ENCODE measurements around the gene KRTAP13-3.

Gene KRTAP13-3

DNA sequence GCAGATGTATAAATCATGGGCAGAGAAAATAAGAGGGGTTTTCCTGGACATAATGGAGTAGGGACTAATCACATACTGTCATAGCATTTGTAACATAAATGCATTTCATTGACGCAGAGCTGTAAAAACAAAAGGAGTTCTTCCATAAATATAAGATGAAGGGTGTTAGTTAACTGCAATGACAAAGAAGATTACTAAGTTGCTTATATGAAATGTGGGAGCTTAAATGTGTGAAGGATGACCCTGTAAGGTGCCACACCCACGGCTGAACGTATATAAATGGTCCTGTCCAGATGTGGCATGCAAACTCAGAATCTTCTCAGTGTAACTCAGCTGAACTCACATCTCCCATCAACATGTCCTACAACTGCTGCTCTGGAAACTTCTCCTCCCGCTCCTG is 30.0 kb downstream of the KRTAP13-3 start, which contains the start of gene KRTAP13-1:
Gene KRTAP13-1, plus strand, starts transcription at position 301 of the 400 bp plus-strand sequence. Its CDS starts 56 bp downstream, at position 357.
- Histone ChIP-seq H3K9me2 (replicated peaks; ENCODE audit: control insufficient read depth, low read length) (no peaks in the 10 kb centered on the region), H3F3A (ENCODE audit: control insufficient read depth, insufficient read depth) (no peaks in the 10 kb centered on the region), H3K27ac (ENCODE audit: low read depth, low read length) (no peak within 1 kb of the TSS), H3K9me3 (ENCODE audit: control insufficient read depth, insufficient read depth, low read length) (no peaks in the 10 kb centered on the region), H3K4me3 (ENCODE audit: low read length) (no peak within 1 kb of the TSS), H4K20me1 (ENCODE audit: control insufficient read depth, insufficient read depth, low read depth, low read length) (no peaks in the 10 kb centered on the region), H3K27me3 (ENCODE audit: control insufficient read depth, low read length) (no peaks in the 10 kb centered on the region), H3K4me1 (ENCODE audit: control insufficient read depth, low read length) (no peaks in the 10 kb centered on the region), H3K36me3 (ENCODE audit: control insufficient read depth, low read length) (no peaks in the 10 kb centered on the region), H3K4me2 (ENCODE audit: low read length) (no peak within 1 kb of the TSS), H3K79me2 (ENCODE audit: control insufficient read depth, low read length) (no peaks in the 10 kb centered on the region)
- TF ChIP-seq, protein P1, sequence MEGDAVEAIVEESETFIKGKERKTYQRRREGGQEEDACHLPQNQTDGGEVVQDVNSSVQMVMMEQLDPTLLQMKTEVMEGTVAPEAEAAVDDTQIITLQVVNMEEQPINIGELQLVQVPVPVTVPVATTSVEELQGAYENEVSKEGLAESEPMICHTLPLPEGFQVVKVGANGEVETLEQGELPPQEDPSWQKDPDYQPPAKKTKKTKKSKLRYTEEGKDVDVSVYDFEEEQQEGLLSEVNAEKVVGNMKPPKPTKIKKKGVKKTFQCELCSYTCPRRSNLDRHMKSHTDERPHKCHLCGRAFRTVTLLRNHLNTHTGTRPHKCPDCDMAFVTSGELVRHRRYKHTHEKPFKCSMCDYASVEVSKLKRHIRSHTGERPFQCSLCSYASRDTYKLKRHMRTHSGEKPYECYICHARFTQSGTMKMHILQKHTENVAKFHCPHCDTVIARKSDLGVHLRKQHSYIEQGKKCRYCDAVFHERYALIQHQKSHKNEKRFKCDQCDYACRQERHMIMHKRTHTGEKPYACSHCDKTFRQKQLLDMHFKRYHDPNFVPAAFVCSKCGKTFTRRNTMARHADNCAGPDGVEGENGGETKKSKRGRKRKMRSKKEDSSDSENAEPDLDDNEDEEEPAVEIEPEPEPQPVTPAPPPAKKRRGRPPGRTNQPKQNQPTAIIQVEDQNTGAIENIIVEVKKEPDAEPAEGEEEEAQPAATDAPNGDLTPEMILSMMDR (IDR thresholded peaks at IDR 0.05; ENCODE audit: low read depth, low read length, poor library complexity, severe bottlenecking) = no peak
- no peak for TF ChIP-seq EZH2phosphoT487 (IDR thresholded peaks at IDR 0.05; ENCODE audit: borderline replicate concordance, low read length)

DNA sequence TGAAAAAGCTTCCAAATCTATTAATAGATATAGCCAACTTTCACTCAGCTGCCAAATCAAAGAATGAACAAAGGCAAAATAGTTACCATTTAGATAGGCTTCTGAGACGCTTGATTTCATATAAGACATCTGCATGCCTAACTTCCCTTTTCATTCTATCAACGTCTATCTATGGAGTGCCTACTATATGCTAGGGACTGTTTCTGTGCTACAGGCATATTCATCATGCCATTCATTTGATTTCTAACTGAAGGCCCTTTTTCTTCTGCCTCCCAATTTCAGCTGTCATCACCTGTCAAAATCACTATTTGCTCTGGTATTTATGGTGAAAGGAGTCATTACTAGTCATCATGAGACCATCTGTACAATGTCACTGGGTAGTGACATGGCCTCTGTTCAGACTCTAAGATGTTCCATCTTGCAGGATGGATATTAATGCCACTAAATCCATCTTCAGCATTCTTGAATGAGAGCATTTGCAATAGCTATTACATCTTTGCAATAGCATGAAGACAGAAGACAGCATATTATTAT is 34.2 kb downstream of the KRTAP13-3 start:
- H3K79me2 ChIP-seq (ENCODE audit: control insufficient read depth, low read length) = no peaks in the 10 kb centered on the region
- no peaks in the 10 kb centered on the region for H3K9me3 ChIP-seq (ENCODE audit: control insufficient read depth, insufficient read depth, low read length)
- no peaks in the 10 kb centered on the region for H3K9me2 ChIP-seq (replicated peaks; ENCODE audit: control insufficient read depth, low read length)
- H3K36me3 ChIP-seq (ENCODE audit: control insufficient read depth, low read length) = no peaks in the 10 kb centered on the region
- H3F3A ChIP-seq (ENCODE audit: control insufficient read depth, insufficient read depth) = no peaks in the 10 kb centered on the region
- H4K20me1 ChIP-seq (ENCODE audit: control insufficient read depth, insufficient read depth, low read depth, low read length) = no peaks in the 10 kb centered on the region
- H3K27ac ChIP-seq (ENCODE audit: low read depth, low read length) = no peak overlapping the region
- H3K4me3 ChIP-seq (ENCODE audit: low read length) = no peak overlapping the region
- no peaks in the 10 kb centered on the region for H3K4me1 ChIP-seq (ENCODE audit: control insufficient read depth, low read length)
- no peak for TF ChIP-seq EZH2phosphoT487 (IDR thresholded peaks at IDR 0.05; ENCODE audit: borderline replicate concordance, low read length)
- TF ChIP-seq, protein P1 (IDR thresholded peaks at IDR 0.05; ENCODE audit: low read depth, low read length, poor library complexity, severe bottlenecking) = no peak
- H3K27me3 ChIP-seq (ENCODE audit: control insufficient read depth, low read length) = no peaks in the 10 kb centered on the region
- no peak overlapping the region for H3K4me2 ChIP-seq (ENCODE audit: low read length)

DNA sequence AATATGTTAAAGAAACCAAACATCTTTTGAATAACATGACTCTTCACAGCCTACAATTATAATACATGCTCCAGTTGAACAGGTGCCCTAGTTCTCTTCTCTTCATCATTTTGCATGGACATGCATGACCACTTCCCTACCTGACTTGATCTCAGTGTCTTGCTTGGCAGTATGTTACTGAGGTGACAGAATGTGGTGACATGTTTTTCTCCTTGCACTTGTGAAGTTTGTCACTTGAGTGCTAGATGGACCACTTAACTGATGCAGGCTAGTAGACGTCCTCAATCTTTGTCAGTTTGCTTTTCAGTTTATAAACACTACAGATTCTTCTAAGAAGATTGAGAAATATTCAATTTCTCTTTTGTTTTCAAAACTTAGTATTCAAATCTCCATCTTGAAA is 43.5 kb downstream of the KRTAP13-3 start:
- H3K9me2 ChIP-seq (replicated peaks; ENCODE audit: control insufficient read depth, low read length) = no peaks in the 10 kb centered on the region
- H3K27me3 ChIP-seq (ENCODE audit: control insufficient read depth, low read length) = no peaks in the 10 kb centered on the region
- H3K27ac ChIP-seq (ENCODE audit: low read depth, low read length) = no peak overlapping the region
- H3K4me3 ChIP-seq (ENCODE audit: low read length) = no peak overlapping the region
- no peaks in the 10 kb centered on the region for H3F3A ChIP-seq (ENCODE audit: control insufficient read depth, insufficient read depth)
- no peaks in the 10 kb centered on the region for H3K36me3 ChIP-seq (ENCODE audit: control insufficient read depth, low read length)
- no peaks in the 10 kb centered on the region for H3K4me1 ChIP-seq (ENCODE audit: control insufficient read depth, low read length)
- TF ChIP-seq EZH2phosphoT487 (IDR thresholded peaks at IDR 0.05; ENCODE audit: borderline replicate concordance, low read length) = no peak
- TF ChIP-seq, protein P1 (IDR thresholded peaks at IDR 0.05; ENCODE audit: low read depth, low read length, poor library complexity, severe bottlenecking) = no peak
- H3K4me2 ChIP-seq (ENCODE audit: low read length) = no peak overlapping the region
- H3K9me3 ChIP-seq (ENCODE audit: control insufficient read depth, insufficient read depth, low read length) = no peaks in the 10 kb centered on the region
- no peaks in the 10 kb centered on the region for H4K20me1 ChIP-seq (ENCODE audit: control insufficient read depth, insufficient read depth, low read depth, low read length)
- no peaks in the 10 kb centered on the region for H3K79me2 ChIP-seq (ENCODE audit: control insufficient read depth, low read length)

Measured in DOHH2 (cell line).